WTC11 (cell line): ENCODE results near the gene PKHD1.

ENCODE experiments used
- AFF4 ChIP-seq: sonication (generic); formaldehyde crosslinking; IDR thresholded peaks from 2 replicates; pipeline ENCODE4 v1.8.1; 2023; ENCODE audit warnings: mild to moderate bottlenecking, missing genetic modification reagents, borderline replicate concordance
- ATF6 ChIP-seq: sonication (generic); formaldehyde crosslinking; IDR thresholded peaks from 2 replicates; pipeline ENCODE4 v1.8.1; 2023; ENCODE audit warnings: mild to moderate bottlenecking, missing genetic modification reagents
- CTCF ChIP-seq: fragments of 200-600 bp; IDR thresholded peaks from 2 replicates; pipeline ENCODE4 v1.8.0; 2022; ENCODE audit warnings: antibody characterized with exemption
- GABPB1 ChIP-seq: sonication (generic); formaldehyde crosslinking; IDR thresholded peaks from 2 replicates; pipeline ENCODE4 v1.8.1; 2023; ENCODE audit warnings: mild to moderate bottlenecking, missing genetic modification reagents
- PRDM15 ChIP-seq: sonication (generic); formaldehyde crosslinking; IDR thresholded peaks from 2 replicates; pipeline ENCODE4 v1.8.0; 2022; ENCODE audit warnings: missing genetic modification reagents
- SMAD4 ChIP-seq: sonication (generic); formaldehyde crosslinking; IDR thresholded peaks from 2 replicates; pipeline ENCODE4 v1.8.0; 2022; ENCODE audit warnings: mild to moderate bottlenecking, missing genetic modification reagents
- TCF7 ChIP-seq: sonication (generic); formaldehyde crosslinking; IDR thresholded peaks from 2 replicates; pipeline ENCODE4 v1.8.0; 2022; ENCODE audit warnings: mild to moderate bottlenecking, low read depth, missing genetic modification reagents, moderate library complexity
- TEAD4 ChIP-seq: sonication (generic); formaldehyde crosslinking; IDR thresholded peaks from 2 replicates; pipeline ENCODE4 v1.8.0; 2022; ENCODE audit warnings: mild to moderate bottlenecking, missing genetic modification reagents
- TP53 ChIP-seq: sonication (generic); formaldehyde crosslinking; IDR thresholded peaks from 2 replicates; pipeline ENCODE4 v1.8.1; 2023; ENCODE audit warnings: mild to moderate bottlenecking, missing genetic modification reagents
- USF1 ChIP-seq: sonication (generic); formaldehyde crosslinking; IDR thresholded peaks from 2 replicates; pipeline ENCODE4 v1.8.0; 2022; ENCODE audit warnings: mild to moderate bottlenecking, missing genetic modification reagents
- ZNF121 ChIP-seq: sonication (generic); formaldehyde crosslinking; IDR thresholded peaks from 2 replicates; pipeline ENCODE4 v1.8.0; 2023; ENCODE audit warnings: missing genetic modification reagents
- ZNF425 ChIP-seq: fragments of 250-450 bp; sonication (Bioruptor Pico); conservative IDR thresholded peaks from 2 replicates; pipeline ENCODE4 v1.9.0; 2021; ENCODE audit warnings: mild to moderate bottlenecking

GRCh38 chr6:51737580-51738360 lies 349.6 kb downstream of the PKHD1 start:
- TF ChIP-seq CTCF: no peak
- no peak for TF ChIP-seq ATF6 (CRISPR knock-in tag)
- no peak for TF ChIP-seq TP53
- TF ChIP-seq TCF7: no peak
- no peak for TF ChIP-seq ZNF121 (CRISPR knock-in tag)
- TF ChIP-seq PRDM15 (CRISPR knock-in tag): no peak
- no peak for TF ChIP-seq USF1 (CRISPR knock-in tag)
- no peak for TF ChIP-seq GABPB1 (CRISPR knock-in tag)
- no peak for TF ChIP-seq ZNF425
- TF ChIP-seq SMAD4 (CRISPR knock-in tag): no peak
- no peak for TF ChIP-seq AFF4 (CRISPR knock-in tag)
- TF ChIP-seq TEAD4 (CRISPR knock-in tag): no peak
